K562 (cell line): ENCODE data around the gene SRP9. TPM values are rescaled to one million over a fixed set of nuclear protein-coding genes. Genes with fewer than 3 reads are reported as not detected.
A peak's percentile ranks its signal among the peaks of the same experiment; 100 is the strongest.

ENCODE experiments used
- ATAC-seq: fragments of 200-7000 bp; cut with Tn5 transposase; 3 replicates; pipeline ENCODE4 v1.9.1; 2020; ENCODE audit warnings: moderate library complexity
- BruUV-seq: library from RNA; stranded (reverse); fragments of 400-500 nt; replicated peaks from 2 replicates; lab custom pipeline; 2021; lab: Mats Ljungman, UMichigan
- CTCF ChIA-PET: fragments of 300-600 bp; formaldehyde crosslinking; extraction: SDS; loops from one replicate; lab custom pipeline; 2021; ENCODE audit warnings: low intra/inter-chr PET ratio; lab: Yijun Ruan, JAX
- POLR2A ChIA-PET: fragments of 300-600, 350-650 bp; sonication (Branson Sonifier 250); formaldehyde crosslinking; extraction: SDS; loops from one replicate; lab custom pipeline; 2021; ENCODE audit warnings: antibody characterized with exemption, inconsistent platforms; lab: Yijun Ruan, JAX
- DNase-seq, 4 experiments: peaks; one replicate each; pipeline versions ENCODE4 v3.0.0 to v3.0.0-alpha.2; 2011 to 2018; ENCODE audit warnings: low spot score in 3 of 4, mixed read lengths in 3 of 4; ENCODE audit errors: extremely low read depth in 1 of 4
- FAIRE-seq: peaks from 2 replicates; lab custom pipeline; 2011; peaks lifted over from hg19 to GRCh38; lab: Jason Lieb, UNC
- H2AFZ ChIP-seq: 2 replicates; pipeline ENCODE4 v1.6.0; 2011; ENCODE audit warnings: low read depth, low read length, control low read depth, inconsistent platforms
- H3K27ac ChIP-seq: fragments of 200-600 bp; 3 replicates; pipeline ENCODE4 v1.8.0; 2011; ENCODE audit warnings: low read depth, mild to moderate bottlenecking, control low read depth, inconsistent platforms, low read length, moderate library complexity, mixed read lengths; ENCODE audit errors: extremely low read depth
- H3K27me3 ChIP-seq, 2 experiments: fragments of 300-600 bp in 1 of 2; 2 replicates in 1 of 2; 3 replicates in 1 of 2; pipeline versions ENCODE4 v1.6.0 to v1.8.0; 2011; ENCODE audit warnings: inconsistent platforms in 2 of 2, low read length in 2 of 2, mild to moderate bottlenecking in 1 of 2, mixed read lengths in 1 of 2, moderate library complexity in 1 of 2; ENCODE audit not compliant: control insufficient read depth in 2 of 2, insufficient read depth in 2 of 2
- H3K36me3 ChIP-seq: fragments of 300-600 bp; 3 replicates; pipeline ENCODE4 v1.8.0; 2011; ENCODE audit warnings: mild to moderate bottlenecking, low read length, inconsistent platforms; ENCODE audit not compliant: control insufficient read depth, insufficient read depth
- H3K4me1 ChIP-seq, 2 experiments: fragments of 200-600 bp in 1 of 2; replicated peaks in 1 of 2; 2 replicates in 1 of 2; 3 replicates in 1 of 2; pipeline versions ENCODE4 v1.5.1 to v1.8.0; 2011; ENCODE audit warnings: inconsistent platforms in 2 of 2, low read length in 2 of 2, mild to moderate bottlenecking in 1 of 2, mixed read lengths in 1 of 2, moderate library complexity in 1 of 2; ENCODE audit not compliant: control insufficient read depth in 2 of 2, insufficient read depth in 2 of 2
- H3K4me2 ChIP-seq: 2 replicates; pipeline ENCODE4 v1.6.1; 2011; ENCODE audit warnings: low read length, control low read depth, inconsistent platforms, mixed read lengths; ENCODE audit not compliant: insufficient read depth
- H3K4me3 ChIP-seq: fragments of 200-600 bp; sonication (generic), shearing (Covaris generic); 2 replicates; pipeline ENCODE4 v1.5.1; 2016; ENCODE audit warnings: control low read depth, inconsistent platforms
- H3K79me2 ChIP-seq: fragments of 200-600 bp; 3 replicates; pipeline ENCODE4 v1.8.0; 2011; ENCODE audit warnings: low read length, inconsistent platforms; ENCODE audit not compliant: control insufficient read depth, insufficient read depth
- H3K9ac ChIP-seq, 2 experiments: 2 replicates each; pipeline versions ENCODE4 v1.6.0 to v1.6.1; 2011; ENCODE audit warnings: low read depth in 2 of 2, low read length in 2 of 2, control low read depth in 1 of 2, inconsistent platforms in 1 of 2, mild to moderate bottlenecking in 1 of 2, mixed read lengths in 1 of 2; ENCODE audit not compliant: insufficient read depth in 1 of 2
- H3K9me1 ChIP-seq: one replicate; pipeline ENCODE4 v1.6.0; 2011; ENCODE audit warnings: inconsistent platforms, mild to moderate bottlenecking, low read length, moderate library complexity; ENCODE audit not compliant: control insufficient read depth, insufficient read depth
- H3K9me3 ChIP-seq: replicated peaks from 2 replicates; pipeline ENCODE4 v1.5.1; 2011; ENCODE audit warnings: low read depth, low read length, inconsistent platforms; ENCODE audit not compliant: control insufficient read depth, insufficient read depth
- H4K20me1 ChIP-seq: replicated peaks from 2 replicates; pipeline ENCODE4 v1.6.1; 2011; ENCODE audit warnings: low read length, inconsistent platforms, mixed read lengths; ENCODE audit not compliant: control insufficient read depth, insufficient read depth
- CEBPG ChIP-seq, 3 experiments: fragments of 200-800 bp in 1 of 3; sonication (Bioruptor generic) in 1 of 3; sonication (generic) in 1 of 3; formaldehyde crosslinking in 1 of 3; IDR thresholded peaks in 2 of 3; conservative IDR thresholded peaks in 1 of 3; 2 replicates each; pipeline versions ENCODE4 v1.6.1 to v1.8.0; 2016 to 2022; ENCODE audit warnings: missing compliant biosample characterization in 2 of 3, missing genetic modification characterization in 2 of 3, mild to moderate bottlenecking in 1 of 3, missing genetic modification reagents in 1 of 3
- CHCHD3 ChIP-seq: fragments of 250-450 bp; sonication (Bioruptor Pico); IDR thresholded peaks from 2 replicates; pipeline ENCODE4 v2.1.2; 2022; ENCODE audit warnings: mild to moderate bottlenecking
- CTCF ChIP-seq, 3 experiments: IDR thresholded peaks in 2 of 3; conservative IDR thresholded peaks in 1 of 3; 2 replicates each; pipeline ENCODE4 v1.5.1; 2011 to 2012; ENCODE audit warnings: low read length in 3 of 3, mild to moderate bottlenecking in 3 of 3, control low read depth in 2 of 3, improper control_type of control experiment in 1 of 3, inconsistent platforms in 1 of 3, low read depth in 1 of 3, mixed read lengths in 1 of 3, moderate library complexity in 1 of 3; ENCODE audit not compliant: insufficient read depth in 2 of 3
- PHF8 ChIP-seq: fragments of 200-600 bp; sonication (generic); IDR thresholded peaks from 2 replicates; pipeline ENCODE4 v1.6.1; 2012; ENCODE audit warnings: mixed run types, mild to moderate bottlenecking, inconsistent platforms, low read length, moderate library complexity, borderline replicate concordance
- RAD21 ChIP-seq, 2 experiments: fragments of 250-450 bp in 1 of 2; fragments of 450-650 bp in 1 of 2; sonication (Bioruptor Pico) in 1 of 2; formaldehyde crosslinking in 1 of 2; IDR thresholded peaks in 1 of 2; conservative IDR thresholded peaks in 1 of 2; 2 replicates each; pipeline versions ENCODE4 v1.4.0 to v1.8.0; 2020 to 2022; ENCODE audit warnings: mild to moderate bottlenecking in 2 of 2, moderate library complexity in 1 of 2
- RERE ChIP-seq: sonication (generic); formaldehyde crosslinking; IDR thresholded peaks from 2 replicates; pipeline ENCODE4 v1.8.0; 2023; ENCODE audit warnings: missing genetic modification reagents, mild to moderate bottlenecking, borderline replicate concordance
- WGBS: fragments of 100-300 bp; shearing (Covaris generic); methylation state at CpG from one replicate; pipeline ENCODE4 v1.1.6; 2016; ENCODE audit warnings: low coverage, mixed read lengths; ENCODE audit not compliant: insufficient coverage; ENCODE audit errors: missing lambda C conversion rate; 5-methylcytosine and 5-hydroxymethylcytosine counted together
- in situ Hi-C: fragments of 300-500 bp; cut with MboI; formaldehyde crosslinking; loops from 4 replicates; pipeline ENCODE4 v1.15.0; 2018; ENCODE audit warnings: inconsistent platforms, mixed read lengths
- intact Hi-C: fragments of 100-400 bp; cut with micrococcal nuclease; formaldehyde crosslinking; loops from 2 replicates; pipeline ENCODE4 v1.14.2; 2022
- polyA plus RNA-seq, 8 experiments: library from polyadenylated mRNA; depleted of rRNA in 4 of 8; stranded (reverse) in 5 of 8; unstranded in 3 of 8; fragments of >200 nt; fragmentation: Nextera tagmentation in 2 of 8; fragmentation: Illumina TruSeq in 1 of 8; extraction: Ambion mirVana in 2 of 8; extraction: Trizol in 1 of 8; gene quantifications; 2 replicates each; pipeline versions ENCODE4 v1.2.1 to v1.2.3, GENCODE V29; 2011 to 2014; ENCODE audit warnings: inconsistent platforms in 1 of 8, missing spikeins in 1 of 8
- total RNA-seq, 7 experiments: library from RNA; depleted of rRNA in 6 of 7; stranded (reverse); fragments of >200 nt in 6 of 7; fragmentation: Illumina TruSeq in 2 of 7; extraction: Trizol in 2 of 7; gene quantifications; 2 replicates each; pipeline versions ENCODE4 v1.2.1 to v1.2.3, GENCODE V29; 2011 to 2021; ENCODE audit warnings: low replicate concordance in 1 of 7
- TF ChIP-seq, protein P1 (sequence below): sonication (generic); formaldehyde crosslinking; IDR thresholded peaks from 2 replicates; pipeline ENCODE4 v1.8.0; 2022; ENCODE audit warnings: mild to moderate bottlenecking, missing genetic modification reagents
- TF ChIP-seq, protein P2 (sequence below): sonication (generic); formaldehyde crosslinking; IDR thresholded peaks from 2 replicates; pipeline ENCODE4 v1.9.0; 2022; ENCODE audit warnings: mild to moderate bottlenecking, missing genetic modification reagents

SRP9 gene
- total and polyA plus RNA-seq, 9 of the 15 experiments (the other 6 are each of a cell fraction or from before 2014, with no cell fraction given): 273 to 1,892 (median 668) TPM

GRCh38 chr1:225811622-225812487 lies 34.2 kb downstream of the SRP9 start:
- WGBS: 51% methylated on average over 10 of the region's 10 CpGs
- Histone ChIP-seq H4K20me1 (no peaks in the 10 kb centered on the region; the same call in 1 of the 2 replicates), H3K9me3 (no peaks in the 10 kb centered on the region), H3K27ac (no peak overlapping the region), H3K9ac (peak overlapping the region in 1 of 2 experiments; percentile 40; a peak in 1 of 4 replicates), H3K79me2 (no peaks in the 10 kb centered on the region), H3K27me3 (no peaks in the 10 kb centered on the region), H2AFZ (no peak overlapping the region), H3K9me1 (no peaks in the 10 kb centered on the region), H3K4me2 (no peak overlapping the region), H3K4me1 (peaks cover 18 to 35% of the 10 kb centered on the region in 2 experiments), H3K36me3 (no peaks in the 10 kb centered on the region), H3K4me3 (no peak overlapping the region)
- DNase-seq: peak in 3 of 4 experiments; percentile 43 to 52 (median 51)
- intact Hi-C loops: loop anchor here (2.0 to 5.0 kb wide), 2 partner anchors 35 to 250 kb away; partner anchors contain the start of genes H3-3A and SRP9
- BruUV-seq: no TSS peak
- in situ Hi-C loops: no loop called here
- CTCF ChIA-PET: no interaction called here
- POLR2A ChIA-PET: interaction anchor here (0.6 to 1.5 kb wide), 6 partner anchors 11 to 129 kb away, joined by 3 to 7 read pairs (median 4); partner anchors contain the start of gene LEFTY2
- peak; percentile 68 for FAIRE-seq
- ATAC-seq: no peak
- TF ChIP-seq, protein P1, sequence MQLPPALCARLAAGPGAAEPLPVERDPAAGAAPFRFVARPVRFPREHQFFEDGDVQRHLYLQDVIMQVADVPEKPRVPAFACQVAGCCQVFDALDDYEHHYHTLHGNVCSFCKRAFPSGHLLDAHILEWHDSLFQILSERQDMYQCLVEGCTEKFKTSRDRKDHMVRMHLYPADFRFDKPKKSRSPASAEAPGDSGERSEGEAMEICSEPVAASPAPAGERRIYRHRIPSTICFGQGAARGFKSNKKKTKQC (CRISPR knock-in tag): peak; percentile 35; the same call in 1 of the 2 replicates
- TF ChIP-seq CHCHD3 (CRISPR knock-in tag) (no peak), CEBPG (CRISPR knock-in tag; IDR thresholded peaks at IDR 0.05) (no peak), CEBPG (tag; conservative IDR thresholded peaks at IDR 0.05 in 1 of 2, IDR thresholded peaks at IDR 0.05 in 1 of 2) (no peak), RERE (CRISPR knock-in tag) (no peak), RAD21 (CRISPR knock-in tag; conservative IDR thresholded peaks at IDR 0.05 in 1 of 2, IDR thresholded peaks at IDR 0.05 in 1 of 2) (peak in 1 of 2 experiments; percentile 28; a peak in 2 of 4 replicates), CTCF (IDR thresholded peaks at IDR 0.05 in 2 of 3, conservative IDR thresholded peaks at IDR 0.05 in 1 of 3; ENCODE audit: insufficient read depth in 2 of 3, low read depth in 1 of 3, low read length in 3 of 3) (peak; percentile 47 to 67 (median 53)), PHF8 (no peak)
- TF ChIP-seq, protein P2, sequence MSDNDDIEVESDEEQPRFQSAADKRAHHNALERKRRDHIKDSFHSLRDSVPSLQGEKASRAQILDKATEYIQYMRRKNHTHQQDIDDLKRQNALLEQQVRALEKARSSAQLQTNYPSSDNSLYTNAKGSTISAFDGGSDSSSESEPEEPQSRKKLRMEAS: 0 out of 2 replicates have a peak, but pooled peaks have one; percentile 14
